Suppressor macrophage treated with lipopolysaccharide for 4 hours (primary cell): ENCODE measurements around the gene MCM3AP.
"Not testable (repeated sequence)": the region's sequence is repeated elsewhere in the genome, so short reads cannot be mapped to it uniquely, and the experiment has no call there.

Source experiments
- DNase-seq: peaks from one replicate; pipeline ENCODE4 v3.0.0-alpha.2; 2020

The MCM3AP gene

DNA sequence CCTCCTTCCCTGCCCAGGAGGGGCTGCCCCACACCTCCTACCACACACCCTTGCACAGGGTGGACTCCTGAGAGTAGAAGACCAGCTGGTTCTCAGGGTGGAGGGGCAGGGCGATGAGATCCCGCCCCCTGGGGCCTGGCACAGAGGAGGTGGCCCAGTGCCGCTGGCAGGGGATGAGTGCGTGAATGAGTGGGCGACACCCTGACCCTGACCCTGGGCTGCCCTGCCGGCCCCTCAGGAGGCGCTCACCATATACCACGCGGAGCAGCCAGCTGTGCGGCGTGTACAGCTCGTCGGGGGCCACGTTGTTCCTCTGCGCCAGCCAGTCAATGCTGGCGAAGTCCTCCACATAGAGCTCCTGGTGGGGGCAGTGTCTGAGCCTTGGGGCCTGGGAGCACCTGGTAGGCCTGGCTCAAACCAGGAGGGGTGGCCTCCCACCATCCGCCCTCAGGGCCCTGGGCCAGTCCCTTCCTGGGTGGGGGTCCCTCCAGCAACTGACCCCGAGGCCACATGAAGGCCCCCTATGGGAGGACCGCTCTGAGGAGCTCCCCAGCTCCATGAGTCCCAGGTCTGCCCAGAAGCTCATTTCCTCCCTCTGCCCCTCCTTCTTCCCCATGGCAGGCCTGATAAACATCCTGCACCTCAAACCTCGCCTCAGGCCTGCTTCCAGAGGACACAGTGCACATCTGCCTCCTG lies 69.8 kb downstream of the MCM3AP start:
- no peak for DNase-seq

DNA sequence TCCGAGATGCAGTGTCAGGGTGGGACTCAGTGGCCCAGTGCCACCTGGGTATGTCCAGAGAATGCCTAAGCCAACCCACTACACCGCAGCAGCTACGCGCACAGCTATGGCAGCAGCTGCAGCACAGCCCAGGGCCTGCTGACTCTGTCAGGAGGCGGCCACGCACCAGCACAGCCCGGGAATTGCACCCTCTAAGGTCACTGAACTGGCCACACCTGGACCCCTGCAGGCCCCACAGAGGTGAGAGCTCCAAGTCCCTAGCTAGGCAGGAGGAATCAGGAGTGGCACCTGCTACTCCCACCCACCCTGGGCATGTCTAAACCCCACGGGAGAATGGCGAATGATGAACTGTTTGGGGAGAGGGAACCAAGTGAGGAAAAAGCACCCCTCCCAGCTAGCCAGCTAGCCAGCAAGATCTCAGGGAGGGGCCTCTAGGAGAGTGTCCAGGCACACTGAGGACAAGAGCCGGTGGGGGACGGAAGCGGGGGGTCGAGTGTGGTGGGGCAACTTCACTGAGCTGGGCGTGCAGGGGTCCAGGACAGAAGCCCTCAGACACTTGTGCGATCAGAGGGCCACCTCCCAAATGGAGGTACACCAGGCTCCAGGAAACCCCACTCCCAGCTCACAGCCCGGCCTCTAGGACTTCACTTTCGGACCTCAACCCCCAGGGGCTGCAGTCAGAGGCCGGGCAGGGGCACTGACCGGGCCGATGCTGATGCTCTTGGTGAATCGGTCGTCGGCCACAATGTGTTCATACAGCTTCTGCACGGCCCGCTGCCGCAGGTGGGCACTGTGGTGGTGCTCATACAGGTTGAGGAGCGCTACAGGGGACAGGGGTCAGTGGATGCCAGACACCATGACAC lies 70.7 kb downstream of the MCM3AP start:
- DNase-seq: no peak

DNA sequence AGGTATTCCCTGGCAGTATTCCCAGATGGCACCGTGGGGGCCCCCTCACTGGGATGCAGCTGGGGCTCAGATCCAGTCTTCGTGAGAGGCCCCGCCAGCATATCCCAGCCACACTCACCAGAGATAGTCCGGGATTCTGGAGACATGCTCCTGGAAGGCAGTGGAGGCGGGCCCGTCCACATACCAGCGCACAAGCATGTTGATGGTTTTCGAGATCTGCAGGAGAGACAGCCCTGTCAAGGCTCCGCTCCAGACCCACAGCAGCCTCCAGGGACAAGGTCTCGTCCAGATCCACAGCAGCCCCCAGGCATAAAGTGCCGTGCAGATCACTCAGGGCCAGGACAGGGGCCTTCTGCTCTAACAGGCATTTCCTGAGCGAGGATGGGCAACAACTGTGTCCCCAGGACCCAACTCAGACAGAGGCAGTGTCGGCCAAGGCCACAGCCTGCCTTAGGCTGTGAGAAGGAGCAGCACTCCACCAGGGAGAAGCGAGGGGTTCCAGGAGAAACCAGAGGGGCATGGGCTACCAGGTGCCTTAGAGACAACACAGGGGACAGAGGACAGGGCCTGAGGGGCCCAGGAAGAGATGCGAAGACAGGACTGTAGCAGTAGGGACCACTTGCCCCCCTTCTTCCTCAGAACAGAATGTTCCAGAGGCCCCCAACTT lies 71.7 kb downstream of the MCM3AP start:
- no peak for DNase-seq

DNA sequence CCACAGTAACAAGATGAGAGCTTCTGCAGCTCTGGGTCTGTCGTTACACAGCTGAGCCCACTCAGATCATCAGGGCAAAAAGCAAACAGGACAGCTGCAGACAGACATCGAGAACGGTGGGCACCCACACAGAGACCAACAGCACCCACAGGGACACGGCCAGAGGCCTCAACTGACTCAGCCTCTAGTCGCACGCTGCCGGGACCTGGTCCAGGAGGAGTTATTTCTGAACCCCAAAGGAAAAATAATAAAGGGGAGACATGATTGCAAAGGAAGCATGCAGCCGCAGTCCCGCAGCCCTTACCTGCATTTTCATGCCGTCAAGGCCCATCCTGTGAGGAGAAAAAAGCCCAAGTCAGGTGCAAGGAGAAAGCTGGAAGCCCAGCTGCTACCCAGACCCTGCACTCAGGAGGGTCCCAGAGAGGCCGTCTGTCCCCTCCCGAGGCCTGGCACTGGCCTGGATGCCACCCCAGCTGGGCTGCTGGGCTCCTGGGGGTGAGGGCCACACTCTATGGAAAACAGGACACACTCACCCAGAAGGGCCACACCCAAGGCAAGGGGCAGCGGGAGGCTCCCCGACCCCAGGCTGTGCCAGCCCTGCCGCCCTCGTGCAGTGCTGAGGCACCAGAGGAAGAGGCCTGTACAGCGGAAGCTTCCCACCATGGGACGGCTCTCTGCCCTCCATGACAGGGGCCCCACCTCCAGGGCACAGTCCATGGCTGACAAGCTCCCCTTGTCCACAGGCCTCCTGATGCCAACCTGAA lies 72.5 kb downstream of the MCM3AP start:
- DNase-seq: no peak

DNA sequence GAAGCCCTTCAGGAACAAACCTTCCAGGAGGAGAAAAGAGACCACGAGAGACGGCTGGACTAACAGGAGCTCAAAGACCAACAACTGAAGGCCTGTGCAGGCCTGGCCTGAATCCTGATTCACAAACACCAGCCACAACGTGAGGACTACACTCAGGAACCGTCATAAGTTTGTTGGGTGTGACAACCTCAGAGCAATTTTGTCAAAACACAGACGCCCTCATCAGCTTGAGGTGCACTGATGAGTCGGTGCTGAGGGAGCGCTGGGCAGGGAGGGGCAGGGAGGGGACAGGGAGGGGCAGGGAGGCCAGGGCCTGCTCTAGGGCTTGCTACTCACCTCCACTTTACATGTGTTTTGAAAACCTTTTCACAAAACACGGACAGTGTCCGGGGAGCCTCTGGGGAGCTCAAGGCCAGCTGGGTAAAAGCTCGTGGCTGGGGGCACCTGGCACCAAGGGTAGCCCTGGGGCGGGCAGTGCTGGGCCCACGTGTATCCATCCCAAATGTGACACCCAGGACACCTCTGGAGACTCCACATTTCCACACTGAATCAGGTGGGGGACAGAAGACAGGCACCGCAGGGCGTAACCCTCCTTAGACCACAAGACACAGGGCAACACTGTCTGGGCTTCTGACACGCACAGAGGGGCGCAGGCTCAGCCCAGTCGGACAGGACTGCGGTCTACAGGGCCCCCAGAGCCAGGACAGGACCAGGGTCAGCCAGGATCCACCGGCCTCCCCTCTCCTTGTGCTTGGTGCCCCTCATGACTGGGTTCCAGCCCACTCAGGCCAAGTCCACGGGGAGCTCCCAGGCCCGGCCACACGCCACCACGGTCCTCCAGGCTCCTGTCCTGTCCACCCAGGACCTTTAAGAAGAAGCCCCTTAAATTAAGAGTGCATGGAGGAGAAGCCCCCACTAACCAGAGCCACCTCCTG lies 73.4 kb downstream of the MCM3AP start:
- no peak for DNase-seq

DNA sequence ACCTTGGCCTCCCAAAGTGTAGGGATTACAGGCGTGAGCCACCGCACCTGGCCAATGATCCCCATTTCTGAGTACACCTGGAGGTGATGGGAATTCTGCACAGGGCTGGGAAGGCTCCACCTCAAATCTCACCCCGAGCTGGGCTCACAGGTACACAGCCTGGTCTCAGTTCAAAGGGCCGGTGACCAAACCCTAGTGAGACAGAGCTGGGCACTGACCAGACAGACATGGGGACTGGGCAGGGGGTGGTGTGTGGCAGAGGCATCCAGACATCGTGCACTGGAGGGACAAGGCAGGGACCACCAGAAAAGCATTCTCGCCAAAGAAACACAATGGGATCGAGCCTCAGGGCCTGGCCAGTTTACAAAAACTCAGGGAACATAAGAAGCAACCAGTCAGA lies 74.0 kb downstream of the MCM3AP start:
- DNase-seq: no peak

DNA sequence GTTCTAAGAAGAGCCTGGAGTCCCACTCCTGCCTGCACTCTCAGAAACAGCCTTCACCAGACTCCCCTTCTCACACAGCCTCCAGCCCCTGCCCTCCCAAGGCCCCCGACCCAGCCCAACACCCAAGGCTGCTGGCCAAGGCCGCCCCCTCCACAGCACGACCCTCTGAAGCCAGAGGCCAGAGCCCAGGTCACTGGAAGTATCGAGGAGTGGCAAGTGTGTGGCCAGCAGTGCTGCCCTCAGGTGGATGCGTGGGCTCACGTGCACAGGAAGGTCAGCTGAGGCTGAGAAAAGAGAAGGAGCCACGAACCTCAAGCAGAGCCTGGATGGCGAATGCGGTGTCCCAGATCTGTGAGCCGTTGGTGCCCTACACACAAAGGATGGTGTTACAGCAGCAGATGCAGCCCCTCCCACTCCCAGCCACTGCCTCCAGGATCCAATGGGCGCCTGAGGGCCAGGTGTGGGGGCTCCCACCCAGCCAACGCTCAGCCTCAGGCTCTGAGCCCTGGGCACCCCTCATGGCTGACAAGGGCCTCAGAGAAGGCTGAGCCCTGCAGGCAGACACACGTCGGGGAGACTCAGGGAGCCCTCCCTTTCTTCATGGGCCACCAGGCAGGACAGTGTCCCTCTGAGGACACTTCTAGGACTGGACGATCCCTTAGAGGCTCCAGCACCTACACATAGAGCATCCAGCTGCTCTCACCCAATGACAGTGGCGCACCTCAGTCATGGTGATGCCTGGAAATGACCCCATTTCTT lies 74.9 kb downstream of the MCM3AP start:
- no peak for DNase-seq

DNA sequence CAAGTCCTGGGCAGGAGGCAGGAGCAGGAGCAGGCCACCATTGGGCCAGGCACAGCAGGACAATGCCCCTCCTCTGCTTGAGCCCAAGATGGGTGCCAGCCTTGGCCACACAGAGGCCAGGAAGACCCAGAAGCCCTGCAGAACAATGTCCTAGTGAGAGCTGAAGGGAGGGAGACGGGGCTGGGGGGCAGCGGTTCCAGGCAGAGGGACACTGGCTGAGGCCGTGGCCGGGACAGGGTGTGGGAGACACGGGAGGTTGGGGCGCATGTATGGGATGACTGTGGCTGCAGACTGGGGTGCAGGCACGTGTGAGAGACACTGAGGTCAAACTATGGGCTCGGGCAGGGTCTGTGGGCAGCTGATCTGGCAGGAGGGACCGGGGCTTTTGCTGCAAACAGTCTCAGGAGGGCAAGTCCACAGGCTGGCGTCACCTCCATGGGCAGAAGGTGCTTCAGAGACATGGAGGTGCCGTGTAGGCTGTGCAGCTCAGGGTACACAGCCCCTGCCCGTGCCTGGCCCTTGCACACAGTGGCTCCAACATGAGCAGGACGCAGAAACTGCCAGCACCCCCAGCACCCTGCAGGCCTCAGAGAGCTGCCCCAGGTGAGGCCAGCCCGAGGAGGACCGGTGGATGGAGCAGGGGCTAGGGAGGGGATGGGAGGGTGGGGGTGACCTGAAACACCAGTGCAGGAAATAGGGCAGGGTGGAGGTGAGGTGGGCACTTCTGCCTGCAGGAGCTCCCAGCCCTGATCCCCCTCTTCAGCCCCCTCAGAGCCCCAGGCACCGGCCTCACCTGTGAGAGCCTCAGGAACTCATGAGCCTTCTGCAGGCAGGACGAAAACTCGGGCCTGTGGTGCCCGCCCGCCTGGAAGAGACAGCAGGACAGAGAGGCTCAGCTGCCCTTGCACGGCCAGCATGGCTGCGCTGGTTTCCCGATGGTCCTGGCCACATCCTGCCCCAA lies 76.4 kb downstream of the MCM3AP start:
- no peak for DNase-seq

DNA sequence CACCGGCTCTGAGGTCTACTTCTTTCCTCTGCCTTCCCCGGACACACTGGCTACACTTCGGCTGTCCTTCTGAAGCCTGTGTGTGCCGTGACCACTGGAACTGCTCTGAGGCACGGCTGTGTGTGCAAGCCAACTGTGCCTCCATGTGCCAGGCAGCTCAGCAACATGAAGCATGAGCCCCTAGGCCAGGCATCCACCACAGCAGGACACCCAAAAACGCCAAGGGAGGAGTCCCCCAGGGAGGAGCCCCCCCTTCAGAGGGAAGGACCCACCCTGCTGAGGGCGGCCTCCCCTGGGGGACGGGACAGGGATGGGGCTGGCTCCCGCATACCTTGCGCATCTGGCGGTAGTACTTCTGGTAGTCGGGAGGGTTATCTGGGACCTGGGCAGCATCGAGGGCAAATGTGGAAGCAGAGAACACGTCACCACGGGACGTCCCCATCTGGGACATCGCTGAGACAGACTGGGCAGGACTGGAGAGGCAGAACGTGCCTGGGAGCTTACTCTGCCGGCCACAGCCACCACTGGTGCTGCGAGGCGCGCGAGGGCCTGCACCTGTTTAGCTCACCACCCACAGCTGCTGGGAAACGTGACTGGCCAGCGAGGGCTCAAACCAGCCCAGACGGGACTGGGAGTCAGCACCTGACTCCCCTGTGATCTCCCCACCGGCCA lies 77.4 kb downstream of the MCM3AP start:
- DNase-seq: no peak

DNA sequence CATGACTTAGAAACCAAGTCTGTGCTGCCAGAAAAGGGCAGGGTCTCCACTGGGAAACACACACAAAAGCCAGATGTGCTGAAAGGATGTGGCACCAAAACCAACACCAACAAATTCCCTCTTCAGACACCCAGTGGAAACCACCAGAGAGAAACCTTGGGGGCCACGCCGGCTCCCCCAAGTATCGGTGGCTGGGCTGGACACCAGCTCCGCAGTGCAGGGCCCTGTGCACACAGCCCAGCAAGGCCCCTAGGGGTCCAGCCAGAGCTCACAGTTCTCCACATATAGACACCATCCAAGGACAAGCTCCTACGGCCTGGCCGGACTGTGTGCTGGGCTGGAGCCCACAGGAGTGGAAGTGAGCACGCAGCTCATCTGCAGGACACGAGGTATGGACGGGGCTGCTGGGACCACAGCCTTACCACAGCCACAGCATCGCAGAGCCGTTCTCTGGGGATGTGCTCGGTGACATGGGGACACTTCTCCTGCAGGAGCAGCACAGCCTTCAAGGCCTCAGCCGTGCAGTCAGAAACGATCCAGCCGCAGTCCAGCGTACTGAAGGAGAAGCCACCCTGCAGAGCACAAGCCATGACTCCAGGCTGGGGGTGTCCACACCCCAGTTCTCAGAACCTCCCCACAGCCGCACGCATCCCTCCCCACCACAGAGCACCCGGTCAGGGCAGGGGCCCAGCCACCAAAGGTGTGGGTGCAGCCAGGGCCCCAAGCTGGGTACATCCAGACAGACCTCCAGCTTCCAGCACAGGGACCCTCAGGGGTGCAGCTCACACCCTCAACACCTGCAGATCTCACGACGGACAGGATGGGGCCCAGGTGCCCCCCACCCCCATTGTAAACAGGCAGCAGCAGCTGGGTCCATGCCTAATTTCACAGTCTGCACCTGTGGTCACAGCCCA lies 78.1 kb downstream of the MCM3AP start:
- no peak for DNase-seq

DNA sequence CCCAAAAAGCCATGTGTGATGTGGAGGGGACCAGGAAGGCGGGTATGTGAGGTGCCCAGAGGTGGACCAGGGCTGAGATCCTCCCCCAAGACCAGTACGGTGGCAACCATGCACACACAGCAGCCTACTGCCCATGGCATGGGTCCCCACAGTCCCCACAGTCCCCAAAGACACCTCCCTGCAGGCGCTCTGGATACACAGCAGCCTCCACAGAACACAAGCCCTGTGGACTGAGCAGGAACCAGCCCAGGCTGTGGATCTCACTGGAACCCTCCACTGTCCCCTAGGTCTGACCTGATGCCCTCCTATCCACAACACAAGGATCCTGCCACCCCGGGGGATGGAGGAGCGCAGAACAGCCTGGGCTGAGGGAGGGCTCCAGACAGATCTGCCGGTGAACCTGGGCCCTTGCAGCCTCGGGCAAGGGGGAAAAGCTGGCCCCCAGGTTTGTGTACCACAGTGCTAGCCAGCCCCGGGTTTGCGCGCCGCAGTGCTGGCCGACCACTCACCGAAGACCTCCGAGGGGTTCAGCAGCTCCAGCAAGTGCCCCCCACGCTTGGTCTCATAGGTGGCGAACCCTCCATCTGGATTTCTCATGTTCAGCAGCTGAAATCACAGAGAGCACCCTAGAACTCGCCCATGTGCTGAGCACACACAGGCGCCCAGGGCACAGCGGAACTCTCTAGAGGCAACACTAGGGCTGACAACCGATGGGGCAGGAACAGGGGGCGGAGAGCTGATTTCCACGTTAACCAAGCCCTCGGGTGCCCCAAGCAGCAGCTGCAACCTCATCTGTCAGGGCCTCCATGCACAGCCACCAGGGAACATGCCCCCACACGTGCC lies 79.0 kb downstream of the MCM3AP start:
- no peak for DNase-seq

DNA sequence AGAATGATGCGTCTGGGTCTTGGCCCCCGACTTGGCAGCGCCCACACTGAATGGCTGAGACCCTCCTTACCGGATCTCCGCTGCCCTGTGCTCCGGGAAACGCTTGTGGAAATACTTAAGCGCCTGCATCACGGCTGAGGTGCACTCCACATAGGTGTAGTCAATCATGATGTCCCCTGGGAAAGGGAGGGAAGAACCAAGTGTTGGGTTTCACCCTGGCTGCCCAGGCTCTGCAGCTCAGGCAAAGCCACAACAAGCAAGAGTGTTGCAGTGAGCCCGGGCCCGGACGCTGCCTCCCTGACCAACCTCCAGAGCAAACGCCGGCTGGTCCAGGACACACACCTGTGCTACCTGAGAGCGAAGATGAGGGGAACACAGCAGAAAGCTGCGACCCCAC lies 79.6 kb downstream of the MCM3AP start:
- DNase-seq: no peak

DNA sequence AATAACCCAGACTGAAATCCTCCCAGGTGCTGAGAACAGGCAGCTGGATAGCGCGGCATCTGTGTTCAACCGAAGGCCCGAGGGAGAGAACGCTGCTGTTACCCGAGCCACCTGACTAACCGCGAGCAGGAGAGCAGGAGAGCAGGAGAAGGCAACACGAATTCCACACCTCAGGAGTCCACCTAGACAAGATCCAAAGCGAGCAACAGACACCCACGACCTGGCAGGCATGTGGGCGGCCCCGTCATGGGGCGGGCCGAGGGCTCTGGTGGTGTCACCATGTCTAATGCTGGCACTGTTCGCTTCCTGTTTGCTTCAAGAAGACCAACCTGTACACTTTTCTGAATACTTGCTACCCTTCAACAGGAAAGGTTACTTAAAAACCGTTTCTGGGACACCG lies 80.2 kb downstream of the MCM3AP start:
- no peak for DNase-seq

DNA sequence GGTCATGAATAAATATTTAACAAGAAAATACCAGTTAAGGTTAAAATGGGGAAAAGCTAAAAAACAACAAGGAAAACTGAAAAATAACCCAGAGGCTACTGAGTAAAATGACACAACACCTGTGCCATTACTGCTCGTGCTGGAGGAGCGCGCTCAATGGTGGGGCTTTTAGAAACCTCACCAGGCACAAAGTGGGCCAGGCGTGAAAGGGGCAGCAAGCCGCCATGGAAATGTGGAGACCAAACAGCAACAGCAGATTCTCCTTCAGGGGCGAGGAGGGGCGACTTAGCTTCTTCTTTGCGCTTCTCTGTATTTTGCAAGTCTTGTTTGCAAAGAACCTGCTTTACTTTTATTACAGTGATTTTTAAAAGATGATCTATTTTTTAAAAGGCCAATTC lies 82.2 kb downstream of the MCM3AP start:
- DNase-seq: no peak

DNA sequence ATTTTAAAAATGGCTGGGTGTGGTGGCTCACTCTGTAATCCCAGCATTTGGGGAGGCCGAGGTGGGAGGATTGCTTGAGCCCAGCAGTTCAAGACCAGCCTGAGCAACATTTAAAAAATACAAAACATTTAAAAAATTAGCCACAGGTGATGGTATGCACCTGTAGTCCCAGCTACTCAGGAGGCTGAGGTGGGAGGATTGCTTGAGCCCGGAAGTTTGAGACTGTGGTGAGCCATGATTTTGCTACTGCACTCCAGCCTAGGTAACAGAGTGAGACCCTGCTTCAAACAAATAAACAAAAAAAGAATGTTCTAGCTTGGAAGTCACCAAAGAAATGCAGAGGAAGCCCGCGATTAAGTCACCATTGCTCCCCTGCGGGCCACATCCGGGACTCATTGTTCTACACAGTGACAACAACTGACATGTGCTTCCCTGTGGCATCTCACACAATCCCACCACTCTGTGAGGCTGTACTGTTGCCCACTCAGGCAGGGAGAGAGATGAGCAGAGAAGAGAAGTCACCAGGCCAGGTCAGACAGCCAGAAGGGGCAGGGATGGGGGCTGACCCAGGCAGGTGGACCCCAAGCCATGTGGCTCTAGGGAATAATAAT lies 82.7 kb downstream of the MCM3AP start:
- no peak for DNase-seq

DNA sequence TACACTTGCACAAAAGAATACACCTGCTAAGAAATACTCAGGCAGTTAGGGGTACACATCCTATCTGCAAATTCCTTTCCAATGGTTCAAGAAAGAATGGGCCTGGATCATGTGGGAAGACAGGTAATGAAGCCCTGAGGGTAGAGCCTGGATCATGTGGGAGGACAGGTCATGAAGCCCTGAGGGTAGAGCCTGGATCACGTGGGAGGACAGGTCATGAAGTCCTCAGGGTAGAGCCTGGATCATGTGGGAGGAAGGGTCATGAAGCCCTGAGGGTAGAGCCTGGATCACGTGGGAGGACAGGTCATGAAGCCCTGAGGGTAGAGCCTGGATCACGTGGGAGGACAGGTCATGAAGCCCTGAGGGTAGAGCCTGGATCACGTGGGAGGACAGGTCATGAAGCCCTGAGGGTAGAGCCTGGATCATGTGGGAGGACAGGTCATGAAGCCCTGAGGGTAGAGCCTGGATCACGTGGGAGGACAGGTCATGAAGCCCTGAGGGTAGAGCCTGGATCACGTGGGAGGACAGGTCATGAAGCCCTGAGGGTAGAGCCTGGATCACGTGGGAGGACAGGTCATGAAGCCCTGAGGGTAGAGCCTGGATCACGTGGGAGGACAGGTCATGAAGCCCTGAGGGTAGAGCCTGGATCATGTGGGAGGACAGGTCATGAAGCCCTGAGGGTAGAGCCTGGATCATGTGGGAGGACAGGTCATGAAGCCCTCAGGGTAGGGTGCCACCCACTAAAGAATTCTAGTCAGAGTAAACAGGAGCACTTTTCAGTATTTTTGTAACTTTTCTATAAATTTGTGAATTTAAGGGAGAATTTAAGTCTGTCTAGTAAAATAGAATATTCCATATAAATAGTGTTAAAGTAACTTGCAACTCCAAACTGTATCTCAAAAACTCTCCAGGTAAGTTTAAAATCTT lies 84.3 kb downstream of the MCM3AP start:
- not testable (repeated sequence) for DNase-seq
